GM23248 (cell line): ENCODE data around the gene RAD21L1. TPM values are rescaled to one million over a fixed set of nuclear protein-coding genes. Genes with fewer than 3 reads are reported as not detected.

Source experiments
- DNase-seq: peaks from one replicate; pipeline ENCODE4 v3.0.0-alpha.2; 2015
- H2AFZ ChIP-seq: fragments of 200-600 bp; sonication (generic); 2 replicates; pipeline ENCODE4 v1.6.1; 2016; ENCODE audit warnings: antibody characterized with exemption
- H3F3A ChIP-seq: fragments of 200-600 bp; sonication (generic); 2 replicates; pipeline ENCODE4 v1.6.1; 2016; ENCODE audit warnings: mild to moderate bottlenecking, antibody characterized with exemption, mixed run types; ENCODE audit not compliant: insufficient read depth
- H3K27ac ChIP-seq: fragments of 200-600 bp; sonication (generic); 2 replicates; pipeline ENCODE4 v1.5.1; 2016; ENCODE audit warnings: mild to moderate bottlenecking
- H3K27me3 ChIP-seq: fragments of 200-600 bp; sonication (generic); replicated peaks from 2 replicates; pipeline ENCODE4 v1.6.1; 2016; ENCODE audit warnings: mild to moderate bottlenecking; ENCODE audit not compliant: insufficient read depth
- H3K36me3 ChIP-seq: fragments of 200-600 bp; sonication (generic); 2 replicates; pipeline ENCODE4 v1.6.1; 2016; ENCODE audit warnings: low read depth, mild to moderate bottlenecking
- H3K4me1 ChIP-seq: fragments of 200-600 bp; sonication (generic); 2 replicates; pipeline ENCODE4 v1.6.1; 2016; ENCODE audit warnings: mild to moderate bottlenecking; ENCODE audit not compliant: insufficient read depth
- H3K4me2 ChIP-seq: fragments of 200-600 bp; sonication (generic); one replicate; pipeline ENCODE4 v1.6.1; 2016; ENCODE audit warnings: mild to moderate bottlenecking; ENCODE audit not compliant: unreplicated experiment
- H3K4me3 ChIP-seq: fragments of 200-600 bp; sonication (generic); 2 replicates; pipeline ENCODE4 v1.5.1; 2016; ENCODE audit warnings: mild to moderate bottlenecking
- H3K79me2 ChIP-seq: fragments of 200-600 bp; sonication (generic); 2 replicates; pipeline ENCODE4 v1.6.1; 2016; ENCODE audit warnings: mild to moderate bottlenecking; ENCODE audit not compliant: insufficient read depth
- H3K9ac ChIP-seq: fragments of 200-600 bp; sonication (generic); 2 replicates; pipeline ENCODE4 v1.6.1; 2016; ENCODE audit warnings: mild to moderate bottlenecking
- H3K9me2 ChIP-seq: fragments of 200-600 bp; sonication (generic); 2 replicates; pipeline ENCODE4 v1.6.1; 2016; ENCODE audit warnings: mixed run types, mild to moderate bottlenecking, moderate library complexity; ENCODE audit not compliant: insufficient read depth
- H3K9me3 ChIP-seq: fragments of 200-600 bp; sonication (generic); one replicate; pipeline ENCODE4 v1.6.1; 2017; ENCODE audit warnings: low read depth
- H4K20me1 ChIP-seq: fragments of 200-600 bp; sonication (generic); 2 replicates; pipeline ENCODE4 v1.6.0; 2016; ENCODE audit not compliant: insufficient read depth
- EZH2 ChIP-seq: fragments of 200-600 bp; sonication (generic); IDR thresholded peaks from 2 replicates; pipeline ENCODE4 v1.6.1; 2018; ENCODE audit warnings: antibody characterized with exemption, mild to moderate bottlenecking; ENCODE audit not compliant: insufficient read depth, poor library complexity, severe bottlenecking
- EZH2phosphoT487 ChIP-seq: fragments of 200-600 bp; sonication (generic); IDR thresholded peaks from 2 replicates; pipeline ENCODE4 v1.6.1; 2018; ENCODE audit warnings: antibody characterized with exemption, moderate library complexity, mild to moderate bottlenecking, low read depth; ENCODE audit not compliant: insufficient read depth
- WGBS, 2 experiments: methylation state at CpG; one replicate each; pipeline ENCODE4 v1.1.6; 2015 to 2017; ENCODE audit warnings: low lambda C conversion rate in 2 of 2, low coverage in 1 of 2; ENCODE audit errors: missing lambda C conversion rate in 2 of 2; 5-methylcytosine and 5-hydroxymethylcytosine counted together
- in situ Hi-C: fragments of 300-500 bp; cut with MboI; formaldehyde crosslinking; loops from 2 replicates; pipeline ENCODE4 v1.15.0; 2020
- polyA plus RNA-seq: library from polyadenylated mRNA; unstranded; fragments of >200 nt; fragmentation: Nextera tagmentation; extraction: Ambion mirVana; gene quantifications from 2 replicates; pipeline ENCODE4 v1.2.1, GENCODE V29; 2016
- total RNA-seq: library from RNA; depleted of rRNA; stranded (reverse); fragments of >200 nt; shearing (Covaris generic); gene quantifications from 2 replicates; pipeline ENCODE4 v1.2.3, GENCODE V29; 2014

RAD21L1 gene
- total and polyA plus RNA-seq, 2 experiments from 2014 or later: 0.16 TPM; not detected in 1

DNA sequence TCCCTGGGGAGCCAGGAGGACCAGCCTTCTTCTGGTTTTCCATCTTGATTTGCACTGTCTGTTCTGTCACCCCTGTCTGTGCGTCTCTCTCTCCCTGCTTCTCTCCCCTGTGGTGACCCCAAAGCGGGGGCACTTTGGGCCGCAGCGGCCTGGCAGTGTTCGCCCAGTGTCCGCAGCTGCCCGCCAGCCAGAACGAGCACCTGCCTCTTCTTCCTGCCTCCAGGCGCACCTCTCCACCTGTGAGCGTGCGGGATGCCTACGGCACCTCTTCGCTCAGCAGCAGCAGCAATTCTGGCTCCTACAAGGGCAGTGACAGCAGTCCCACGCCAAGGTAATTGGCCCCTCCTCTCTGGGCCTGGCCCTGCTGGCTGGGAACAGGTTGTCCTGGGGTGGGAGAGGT lies 71.1 kb downstream of the RAD21L1 start:
- Histone ChIP-seq H3K9me3 (no peaks in the 10 kb centered on the region), H3K4me2 (no peak overlapping the region), H3K9ac (no peak overlapping the region), H3K27ac (no peak overlapping the region), H3K79me2 (no peaks in the 10 kb centered on the region), H3K27me3 (no peaks in the 10 kb centered on the region), H4K20me1 (no peaks in the 10 kb centered on the region), H3K36me3 (no peaks in the 10 kb centered on the region; the same call in 1 of the 2 replicates), H3K4me1 (peaks cover 7% of the 10 kb centered on the region; the same call in 1 of the 2 replicates), H3K9me2 (no peaks in the 10 kb centered on the region), H3K4me3 (no peak overlapping the region), H3F3A (no peaks in the 10 kb centered on the region), H2AFZ (no peak overlapping the region)
- DNase-seq: no peak
- 91 to 95% methylated on average over 14 of the region's 14 CpGs for WGBS, 2 experiments
- in situ Hi-C loops: no loop called here
- no peak for TF ChIP-seq EZH2phosphoT487
- TF ChIP-seq EZH2: no peak

DNA sequence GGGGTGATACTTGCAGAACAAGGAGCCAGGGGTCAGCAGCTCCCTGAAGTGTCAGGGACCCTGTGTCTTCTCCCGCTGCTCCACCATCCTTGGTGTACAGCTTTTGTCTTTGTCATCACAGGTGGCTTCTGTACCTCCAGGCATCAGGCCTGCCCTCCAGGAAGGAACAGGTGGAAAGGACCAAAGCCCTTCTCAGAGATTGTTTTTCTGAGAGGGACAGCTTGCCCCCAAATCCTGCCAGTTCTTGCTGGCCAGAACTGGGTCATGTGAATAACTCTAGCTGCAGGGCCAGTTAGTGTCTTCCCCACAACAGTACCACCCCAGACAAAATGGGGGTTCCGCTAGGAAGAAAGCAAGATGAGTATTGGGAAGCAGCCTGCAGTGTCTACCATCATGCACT lies 71.6 kb downstream of the RAD21L1 start:
- no peaks in the 10 kb centered on the region for H3K79me2 ChIP-seq
- no peaks in the 10 kb centered on the region; the same call in 1 of the 2 replicates for H3K36me3 ChIP-seq
- no peaks in the 10 kb centered on the region for H3F3A ChIP-seq
- WGBS, 2 experiments: 74 to 83% methylated on average over 2 of the region's 2 CpGs
- in situ Hi-C loops: no loop called here
- H4K20me1 ChIP-seq: no peaks in the 10 kb centered on the region
- TF ChIP-seq EZH2: no peak
- TF ChIP-seq EZH2phosphoT487: no peak
- H3K27me3 ChIP-seq: no peaks in the 10 kb centered on the region
- no peak overlapping the region for H3K4me2 ChIP-seq
- no peak overlapping the region for H2AFZ ChIP-seq
- no peak overlapping the region for H3K27ac ChIP-seq
- peaks cover 7% of the 10 kb centered on the region; the same call in 1 of the 2 replicates for H3K4me1 ChIP-seq
- no peak overlapping the region for H3K9ac ChIP-seq
- H3K9me3 ChIP-seq: no peaks in the 10 kb centered on the region
- H3K9me2 ChIP-seq: no peaks in the 10 kb centered on the region
- no peak overlapping the region for H3K4me3 ChIP-seq
- no peak for DNase-seq

DNA sequence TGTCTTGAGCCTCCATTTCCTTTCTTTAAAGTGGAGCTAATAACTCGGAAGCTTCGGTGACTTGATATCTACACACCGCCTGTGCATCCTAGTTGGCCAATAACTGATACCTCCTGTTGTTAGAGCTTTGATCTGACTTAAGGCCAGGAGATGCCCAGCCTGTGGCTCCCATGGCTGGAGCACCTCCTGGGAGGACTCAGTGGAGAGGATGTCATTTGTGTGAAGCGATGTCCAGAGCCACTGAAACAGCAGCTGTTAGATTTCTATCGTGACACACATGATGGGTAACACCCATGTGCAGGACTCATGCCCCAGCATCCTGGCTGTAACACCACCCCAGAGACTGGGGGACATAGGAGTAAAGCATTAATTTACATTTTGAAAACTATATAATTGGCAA lies 72.3 kb downstream of the RAD21L1 start:
- H3K4me2 ChIP-seq: no peak overlapping the region
- no peaks in the 10 kb centered on the region for H3F3A ChIP-seq
- H3K9ac ChIP-seq: no peak overlapping the region
- in situ Hi-C loops: no loop called here
- peaks cover 7% of the 10 kb centered on the region; the same call in 1 of the 2 replicates for H3K4me1 ChIP-seq
- no peak overlapping the region for H3K4me3 ChIP-seq
- no peak for DNase-seq
- H3K9me3 ChIP-seq: no peaks in the 10 kb centered on the region
- 87 to 88% methylated on average over 5 of the region's 5 CpGs for WGBS, 2 experiments
- no peaks in the 10 kb centered on the region for H3K79me2 ChIP-seq
- H3K9me2 ChIP-seq: no peaks in the 10 kb centered on the region
- no peaks in the 10 kb centered on the region for H4K20me1 ChIP-seq
- no peak overlapping the region for H3K27ac ChIP-seq
- H3K27me3 ChIP-seq: no peaks in the 10 kb centered on the region
- H2AFZ ChIP-seq: no peak overlapping the region
- TF ChIP-seq EZH2 (no peak), EZH2phosphoT487 (no peak)
- H3K36me3 ChIP-seq: no peaks in the 10 kb centered on the region; the same call in 1 of the 2 replicates

DNA sequence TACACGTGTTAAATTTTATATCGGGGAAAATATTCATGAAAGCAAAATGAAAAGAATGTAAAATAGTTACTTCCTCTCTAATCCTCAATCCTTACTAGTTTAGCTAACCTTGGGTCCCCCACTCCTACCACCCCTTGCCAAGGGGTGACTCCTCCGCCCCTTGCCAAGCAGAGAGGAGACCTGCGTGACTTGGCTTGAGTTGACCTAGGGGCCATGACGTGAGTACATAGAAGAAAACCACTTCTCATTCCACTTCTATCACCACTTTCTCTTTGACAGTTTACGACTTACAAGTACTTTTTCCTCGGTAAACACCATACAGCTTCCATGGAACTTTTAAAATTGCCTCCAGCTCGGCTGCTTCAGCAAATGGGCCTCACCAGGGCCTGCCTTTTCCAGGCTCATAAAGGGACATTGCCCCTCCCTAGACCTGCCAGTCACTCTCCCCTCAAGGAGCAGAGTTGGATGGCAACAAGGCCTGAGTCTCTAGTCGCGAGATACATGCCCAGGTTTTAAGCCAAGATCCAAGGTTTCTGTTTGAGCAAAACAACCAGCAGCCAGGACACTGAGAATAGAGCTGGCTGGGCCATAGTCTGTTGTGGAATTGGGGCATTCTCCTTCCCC lies 73.2 kb downstream of the RAD21L1 start:
- Histone ChIP-seq H2AFZ (no peak overlapping the region), H3K9me3 (no peaks in the 10 kb centered on the region), H3K4me1 (peaks cover 7% of the 10 kb centered on the region; the same call in 1 of the 2 replicates), H3K9ac (no peak overlapping the region), H3K4me2 (no peak overlapping the region), H3K27ac (no peak overlapping the region), H3K79me2 (no peaks in the 10 kb centered on the region), H4K20me1 (no peaks in the 10 kb centered on the region), H3K4me3 (no peak overlapping the region), H3K27me3 (no peaks in the 10 kb centered on the region), H3K9me2 (no peaks in the 10 kb centered on the region), H3F3A (no peaks in the 10 kb centered on the region), H3K36me3 (no peaks in the 10 kb centered on the region; the same call in 1 of the 2 replicates)
- no peak for DNase-seq
- WGBS, 2 experiments: 86 to 87% methylated on average over 10 of the region's 10 CpGs
- in situ Hi-C loops: no loop called here
- TF ChIP-seq EZH2phosphoT487 (no peak), EZH2 (no peak)
